ENCODE results near the gene MAGI1. TPM values are rescaled to one million over a fixed set of nuclear protein-coding genes. Genes with fewer than 3 reads are reported as not detected.

The MAGI1 gene
- polyA plus RNA-seq, 2 donors, result 6.0 to 10.6 TPM

GRCh38 chr3:65988411-65989180 is 50.1 kb downstream of the MAGI1 start:
- H3K4me1 ChIP-seq (ENCODE audit: control insufficient read depth in 2 of 2, insufficient read depth in 2 of 2, low read length in 1 of 2), result no peaks in the 10 kb centered on the region
- WGBS, 2 donors, result 78 to 88% methylated on average over 5 of the region's 5 CpGs
- no peaks in the 10 kb centered on the region for H3K9me3 ChIP-seq (ENCODE audit: control insufficient read depth in 2 of 2, insufficient read depth in 1 of 2, low read depth in 1 of 2, low read length in 1 of 2)
- no peaks in the 10 kb centered on the region for H3K36me3 ChIP-seq (ENCODE audit: control insufficient read depth in 2 of 2, insufficient read depth in 2 of 2, low read length in 1 of 2)
- no peak overlapping the region for H3K27ac ChIP-seq (ENCODE audit: low read depth in 2 of 2, low read length in 1 of 2)
- H3K27me3 ChIP-seq (ENCODE audit: control insufficient read depth in 1 of 2, insufficient read depth in 2 of 2, low read length in 2 of 2), result no peaks in the 10 kb centered on the region
- H3K4me3 ChIP-seq (ENCODE audit: low read depth in 1 of 2, low read length in 2 of 2), result no peak overlapping the region

GRCh38 chr3:65986285-65986684 is 52.4 kb downstream of the MAGI1 start:
- H3K27me3 ChIP-seq (ENCODE audit: control insufficient read depth in 1 of 2, insufficient read depth in 2 of 2, low read length in 2 of 2), result no peaks in the 10 kb centered on the region
- H3K4me3 ChIP-seq (ENCODE audit: low read depth in 1 of 2, low read length in 2 of 2), result no peak overlapping the region
- no peaks in the 10 kb centered on the region for H3K36me3 ChIP-seq (ENCODE audit: control insufficient read depth in 2 of 2, insufficient read depth in 2 of 2, low read length in 1 of 2)
- no peaks in the 10 kb centered on the region for H3K9me3 ChIP-seq (ENCODE audit: control insufficient read depth in 2 of 2, insufficient read depth in 1 of 2, low read depth in 1 of 2, low read length in 1 of 2)
- WGBS, 2 donors, result 87 to 89% methylated on average over 4 of the region's 4 CpGs
- H3K27ac ChIP-seq (ENCODE audit: low read depth in 2 of 2, low read length in 1 of 2), result no peak overlapping the region
- peaks cover 0 to 2% of the 10 kb centered on the region in 2 donors for H3K4me1 ChIP-seq (ENCODE audit: control insufficient read depth in 2 of 2, insufficient read depth in 2 of 2, low read length in 1 of 2)

GRCh38 chr3:65984975-65985374 is 53.7 kb downstream of the MAGI1 start:
- 80 to 84% methylated on average over 1 of the region's 1 CpG for WGBS, 2 donors
- Histone ChIP-seq H3K27me3 (ENCODE audit: control insufficient read depth in 1 of 2, insufficient read depth in 2 of 2, low read length in 2 of 2) (no peaks in the 10 kb centered on the region), H3K4me3 (ENCODE audit: low read depth in 1 of 2, low read length in 2 of 2) (no peak overlapping the region), H3K27ac (ENCODE audit: low read depth in 2 of 2, low read length in 1 of 2) (no peak overlapping the region), H3K36me3 (ENCODE audit: control insufficient read depth in 2 of 2, insufficient read depth in 2 of 2, low read length in 1 of 2) (no peaks in the 10 kb centered on the region), H3K9me3 (ENCODE audit: control insufficient read depth in 2 of 2, insufficient read depth in 1 of 2, low read depth in 1 of 2, low read length in 1 of 2) (no peaks in the 10 kb centered on the region), H3K4me1 (ENCODE audit: control insufficient read depth in 2 of 2, insufficient read depth in 2 of 2, low read length in 1 of 2) (peaks cover 0 to 2% of the 10 kb centered on the region in 2 donors)

- H3K36me3 ChIP-seq (ENCODE audit: control insufficient read depth in 2 of 2, insufficient read depth in 2 of 2, low read length in 1 of 2), result no peaks in the 10 kb centered on the region
- no peaks in the 10 kb centered on the region for H3K9me3 ChIP-seq (ENCODE audit: control insufficient read depth in 2 of 2, insufficient read depth in 1 of 2, low read depth in 1 of 2, low read length in 1 of 2)
These were observed 55.6 kb downstream of the MAGI1 start for GRCh38 chr3:65983100-65983499.

GRCh38 chr3:65979731-65980130 is 59.0 kb downstream of the MAGI1 start:
- Histone ChIP-seq H3K4me1 (ENCODE audit: control insufficient read depth in 2 of 2, insufficient read depth in 2 of 2, low read length in 1 of 2) (peaks cover 0 to 2% of the 10 kb centered on the region in 2 donors), H3K27me3 (ENCODE audit: control insufficient read depth in 1 of 2, insufficient read depth in 2 of 2, low read length in 2 of 2) (no peaks in the 10 kb centered on the region), H3K36me3 (ENCODE audit: control insufficient read depth in 2 of 2, insufficient read depth in 2 of 2, low read length in 1 of 2) (no peaks in the 10 kb centered on the region), H3K4me3 (ENCODE audit: low read depth in 1 of 2, low read length in 2 of 2) (no peak overlapping the region), H3K27ac (ENCODE audit: low read depth in 2 of 2, low read length in 1 of 2) (no peak overlapping the region), H3K9me3 (ENCODE audit: control insufficient read depth in 2 of 2, insufficient read depth in 1 of 2, low read depth in 1 of 2, low read length in 1 of 2) (no peaks in the 10 kb centered on the region)
- WGBS, 2 donors, result 74 to 77% methylated on average over 4 of the region's 4 CpGs

More at GRCh38 chr3:65983100-65983499, 55.6 kb downstream of the MAGI1 start:
- Histone ChIP-seq H3K27me3 (ENCODE audit: control insufficient read depth in 1 of 2, insufficient read depth in 2 of 2, low read length in 2 of 2) (no peaks in the 10 kb centered on the region), H3K4me3 (ENCODE audit: low read depth in 1 of 2, low read length in 2 of 2) (no peak overlapping the region), H3K27ac (ENCODE audit: low read depth in 2 of 2, low read length in 1 of 2) (no peak overlapping the region), H3K4me1 (ENCODE audit: control insufficient read depth in 2 of 2, insufficient read depth in 2 of 2, low read length in 1 of 2) (peaks cover 0 to 2% of the 10 kb centered on the region in 2 donors)
- 78 to 82% methylated on average over 1 of the region's 1 CpG for WGBS, 2 donors

GRCh38 chr3:65979162-65979561 is 59.6 kb downstream of the MAGI1 start:
- Histone ChIP-seq H3K4me3 (ENCODE audit: low read depth in 1 of 2, low read length in 2 of 2) (no peak overlapping the region), H3K4me1 (ENCODE audit: control insufficient read depth in 2 of 2, insufficient read depth in 2 of 2, low read length in 1 of 2) (peaks cover 0 to 2% of the 10 kb centered on the region in 2 donors), H3K27ac (ENCODE audit: low read depth in 2 of 2, low read length in 1 of 2) (no peak overlapping the region), H3K27me3 (ENCODE audit: control insufficient read depth in 1 of 2, insufficient read depth in 2 of 2, low read length in 2 of 2) (no peaks in the 10 kb centered on the region), H3K36me3 (ENCODE audit: control insufficient read depth in 2 of 2, insufficient read depth in 2 of 2, low read length in 1 of 2) (no peaks in the 10 kb centered on the region), H3K9me3 (ENCODE audit: control insufficient read depth in 2 of 2, insufficient read depth in 1 of 2, low read depth in 1 of 2, low read length in 1 of 2) (no peaks in the 10 kb centered on the region)
- WGBS, 2 donors, result 22 to 43% methylated on average over 6 of the region's 6 CpGs

DNA sequence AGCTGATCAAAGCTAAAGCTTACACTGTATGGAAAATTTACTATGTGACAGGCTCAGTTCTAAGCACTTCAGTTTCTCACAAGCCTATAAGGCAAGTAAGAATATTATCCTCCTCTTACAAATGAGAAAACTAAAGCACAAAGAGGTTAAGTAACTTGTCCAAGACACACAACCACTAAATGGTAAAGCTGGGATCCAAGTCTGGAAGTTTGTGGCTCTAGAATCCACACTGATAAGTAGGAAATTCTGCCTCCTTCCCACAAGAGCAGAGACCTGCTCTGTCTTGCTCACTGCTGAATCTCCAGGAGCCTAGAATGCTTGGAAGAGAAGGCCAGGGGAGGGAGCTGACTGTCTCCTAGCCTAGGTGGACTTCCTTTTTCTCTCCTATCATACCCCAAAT is 60.6 kb downstream of the MAGI1 start:
- H3K9me3 ChIP-seq (ENCODE audit: control insufficient read depth in 2 of 2, insufficient read depth in 1 of 2, low read depth in 1 of 2, low read length in 1 of 2), result no peaks in the 10 kb centered on the region
- H3K4me3 ChIP-seq (ENCODE audit: low read depth in 1 of 2, low read length in 2 of 2), result no peak overlapping the region
- no peaks in the 10 kb centered on the region for H3K27me3 ChIP-seq (ENCODE audit: control insufficient read depth in 1 of 2, insufficient read depth in 2 of 2, low read length in 2 of 2)
- H3K4me1 ChIP-seq (ENCODE audit: control insufficient read depth in 2 of 2, insufficient read depth in 2 of 2, low read length in 1 of 2), result peaks cover 0 to 2% of the 10 kb centered on the region in 2 donors
- H3K36me3 ChIP-seq (ENCODE audit: control insufficient read depth in 2 of 2, insufficient read depth in 2 of 2, low read length in 1 of 2), result no peaks in the 10 kb centered on the region
- no peak overlapping the region for H3K27ac ChIP-seq (ENCODE audit: low read depth in 2 of 2, low read length in 1 of 2)

DNA sequence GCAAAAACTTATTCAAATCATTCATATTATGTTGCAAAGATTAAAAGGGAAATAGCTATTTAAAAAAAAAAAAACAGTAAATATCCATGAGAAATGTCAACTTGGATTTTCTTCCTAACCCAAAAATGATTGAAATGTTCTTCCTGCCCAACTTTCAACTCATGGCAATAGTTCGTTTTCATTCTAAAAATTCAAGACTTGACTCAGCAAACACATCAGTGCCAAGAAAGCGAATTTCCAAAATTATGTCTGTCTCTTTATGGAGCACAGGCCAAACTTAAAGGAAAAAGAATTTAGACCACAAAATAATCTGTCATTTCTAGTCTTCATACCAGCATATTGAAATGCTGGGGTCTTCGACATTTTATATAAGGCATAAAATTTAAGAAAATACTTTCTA is 63.7 kb downstream of the MAGI1 start:
- H3K4me3 ChIP-seq (ENCODE audit: low read depth in 1 of 2, low read length in 2 of 2), result no peak overlapping the region
- no peak overlapping the region for H3K27ac ChIP-seq (ENCODE audit: low read depth in 2 of 2, low read length in 1 of 2)
- 78 to 81% methylated on average over 3 of the region's 3 CpGs for WGBS, 2 donors
- no peaks in the 10 kb centered on the region for H3K27me3 ChIP-seq (ENCODE audit: control insufficient read depth in 1 of 2, insufficient read depth in 2 of 2, low read length in 2 of 2)
- no peaks in the 10 kb centered on the region for H3K4me1 ChIP-seq (ENCODE audit: control insufficient read depth in 2 of 2, insufficient read depth in 2 of 2, low read length in 1 of 2)
- no peaks in the 10 kb centered on the region for H3K9me3 ChIP-seq (ENCODE audit: control insufficient read depth in 2 of 2, insufficient read depth in 1 of 2, low read depth in 1 of 2, low read length in 1 of 2)
- no peaks in the 10 kb centered on the region for H3K36me3 ChIP-seq (ENCODE audit: control insufficient read depth in 2 of 2, insufficient read depth in 2 of 2, low read length in 1 of 2)

DNA sequence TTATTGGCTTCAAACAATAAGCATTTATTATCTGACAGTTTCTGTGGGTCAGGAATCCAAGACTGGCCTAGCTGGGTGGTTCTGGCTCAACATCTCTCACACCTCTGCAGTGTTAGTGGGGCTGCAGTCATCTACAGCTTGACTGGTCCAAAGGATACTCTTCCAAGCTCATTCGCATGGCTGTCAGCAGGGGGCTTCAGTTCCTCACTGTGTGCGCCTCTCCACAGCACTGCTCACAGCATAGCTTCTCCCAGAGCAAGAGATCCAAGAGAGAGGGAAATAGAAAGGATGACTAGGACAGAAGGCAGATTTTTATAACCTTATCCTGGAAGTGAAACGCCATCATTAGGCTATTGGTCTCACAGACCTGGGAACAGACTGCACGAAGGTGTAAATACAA is 64.2 kb downstream of the MAGI1 start:
- Histone ChIP-seq H3K9me3 (ENCODE audit: control insufficient read depth in 2 of 2, insufficient read depth in 1 of 2, low read depth in 1 of 2, low read length in 1 of 2) (no peaks in the 10 kb centered on the region), H3K27ac (ENCODE audit: low read depth in 2 of 2, low read length in 1 of 2) (no peak overlapping the region), H3K4me1 (ENCODE audit: control insufficient read depth in 2 of 2, insufficient read depth in 2 of 2, low read length in 1 of 2) (no peaks in the 10 kb centered on the region), H3K36me3 (ENCODE audit: control insufficient read depth in 2 of 2, insufficient read depth in 2 of 2, low read length in 1 of 2) (no peaks in the 10 kb centered on the region), H3K4me3 (ENCODE audit: low read depth in 1 of 2, low read length in 2 of 2) (no peak overlapping the region), H3K27me3 (ENCODE audit: control insufficient read depth in 1 of 2, insufficient read depth in 2 of 2, low read length in 2 of 2) (no peaks in the 10 kb centered on the region)
- WGBS, 2 donors, result 91 to 97% methylated on average over 4 of the region's 4 CpGs

DNA sequence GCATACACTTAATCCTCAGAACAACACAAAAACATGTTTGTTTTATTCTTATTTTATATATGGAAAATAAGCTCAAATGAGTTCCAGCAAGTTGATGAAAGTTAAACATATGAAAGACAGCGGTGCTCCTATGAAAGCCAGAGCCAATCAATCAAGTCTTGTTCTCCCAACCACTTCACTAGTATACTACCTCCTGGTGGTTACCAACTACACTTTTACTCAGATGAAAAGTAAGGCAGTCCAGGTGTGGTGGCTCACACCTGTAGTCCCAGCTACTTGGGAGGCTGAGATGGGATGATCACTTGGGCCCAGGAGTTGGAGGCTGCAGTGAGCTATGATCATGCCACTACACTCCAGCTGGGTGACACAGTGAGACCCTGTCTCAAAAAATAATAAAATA is 66.0 kb downstream of the MAGI1 start:
- no peak overlapping the region for H3K4me3 ChIP-seq (ENCODE audit: low read depth in 1 of 2, low read length in 2 of 2)
- WGBS, 2 donors, result 96 to 97% methylated on average over 1 of the region's 1 CpG

More for the DNA sequence above, 66.0 kb downstream of the MAGI1 start:
- Histone ChIP-seq H3K4me1 (ENCODE audit: control insufficient read depth in 2 of 2, insufficient read depth in 2 of 2, low read length in 1 of 2) (no peaks in the 10 kb centered on the region), H3K36me3 (ENCODE audit: control insufficient read depth in 2 of 2, insufficient read depth in 2 of 2, low read length in 1 of 2) (no peaks in the 10 kb centered on the region), H3K27me3 (ENCODE audit: control insufficient read depth in 1 of 2, insufficient read depth in 2 of 2, low read length in 2 of 2) (no peaks in the 10 kb centered on the region), H3K9me3 (ENCODE audit: control insufficient read depth in 2 of 2, insufficient read depth in 1 of 2, low read depth in 1 of 2, low read length in 1 of 2) (no peaks in the 10 kb centered on the region), H3K27ac (ENCODE audit: low read depth in 2 of 2, low read length in 1 of 2) (no peak overlapping the region)
